GM18909 (cell line): ENCODE results near the gene PLEK.
"Not testable (repeated sequence)": the region's sequence is repeated elsewhere in the genome, so short reads cannot be mapped to it uniquely, and the experiment has no call there.

ENCODE experiments used
- ATAC-seq: cut with Tn5 transposase; IDR thresholded peaks from one replicate; pipeline ENCODE4 v1.9.1; 2021; ENCODE audit warnings: mild to moderate bottlenecking; ENCODE audit not compliant: unreplicated experiment, poor library complexity

PLEK gene

GRCh38 chr2:68434981-68435380 is 69.9 kb downstream of the PLEK start:
- ATAC-seq, result no peak

- no peak for ATAC-seq
Observed at GRCh38 chr2:68435615-68436014, 70.5 kb downstream of the PLEK start.

GRCh38 chr2:68436270-68436669 is 71.2 kb downstream of the PLEK start:
- no peak for ATAC-seq

GRCh38 chr2:68438455-68439303 is 73.6 kb downstream of the PLEK start:
- no peak for ATAC-seq

GRCh38 chr2:68441179-68441993 is 76.3 kb downstream of the PLEK start:
- peak; percentile 99 for ATAC-seq

GRCh38 chr2:68441994-68442322 is 76.9 kb downstream of the PLEK start:
- ATAC-seq, result no peak

GRCh38 chr2:68446425-68446824 is 81.3 kb downstream of the PLEK start:
- not testable (repeated sequence) for ATAC-seq
